HL-60 (cell line): Measurements from ENCODE around the gene PIEZO1.

Source experiments
- DNase-seq, 2 experiments: peaks; one replicate each; pipeline ENCODE4 v3.0.0-alpha.2; 2010 to 2020; ENCODE audit warnings: low read depth in 1 of 2, low spot score in 1 of 2
- H3K27ac ChIP-seq: fragments of 250-450 bp; sonication (Bioruptor Pico); replicated peaks from 2 replicates; pipeline ENCODE4 v1.5.1; 2020; ENCODE audit warnings: mild to moderate bottlenecking, moderate library complexity
- H3K27me3 ChIP-seq: fragments of 250-450 bp; sonication (Bioruptor Pico); 2 replicates; pipeline ENCODE4 v1.5.1; 2021; ENCODE audit warnings: mild to moderate bottlenecking, moderate library complexity; ENCODE audit not compliant: insufficient read depth, poor library complexity, severe bottlenecking
- H3K4me3 ChIP-seq: replicated peaks from 2 replicates; pipeline ENCODE4 v1.5.1; 2011; ENCODE audit warnings: mild to moderate bottlenecking, control low read depth, low read length; ENCODE audit not compliant: insufficient read depth
- GABPA ChIP-seq: IDR thresholded peaks from 2 replicates; pipeline ENCODE4 v1.6.1; 2012; ENCODE audit warnings: low read depth
- POLR2AphosphoS5 ChIP-seq: IDR thresholded peaks from 2 replicates; pipeline ENCODE4 v1.6.1; 2012; ENCODE audit warnings: low read depth
- SPI1 ChIP-seq: IDR thresholded peaks from 2 replicates; pipeline ENCODE4 v1.6.1; 2012; ENCODE audit warnings: low read depth, mild to moderate bottlenecking, borderline replicate concordance
- TF ChIP-seq, protein P1 (sequence below): IDR thresholded peaks from 2 replicates; pipeline ENCODE4 v1.6.1; 2012; ENCODE audit warnings: low read depth; ENCODE audit not compliant: insufficient replicate concordance
- TF ChIP-seq, protein P2 (sequence below): IDR thresholded peaks from one replicate; pipeline ENCODE4 v1.5.1; 2011; ENCODE audit warnings: low read length, control low read depth, inconsistent platforms; ENCODE audit not compliant: insufficient read depth

PIEZO1 gene

DNA sequence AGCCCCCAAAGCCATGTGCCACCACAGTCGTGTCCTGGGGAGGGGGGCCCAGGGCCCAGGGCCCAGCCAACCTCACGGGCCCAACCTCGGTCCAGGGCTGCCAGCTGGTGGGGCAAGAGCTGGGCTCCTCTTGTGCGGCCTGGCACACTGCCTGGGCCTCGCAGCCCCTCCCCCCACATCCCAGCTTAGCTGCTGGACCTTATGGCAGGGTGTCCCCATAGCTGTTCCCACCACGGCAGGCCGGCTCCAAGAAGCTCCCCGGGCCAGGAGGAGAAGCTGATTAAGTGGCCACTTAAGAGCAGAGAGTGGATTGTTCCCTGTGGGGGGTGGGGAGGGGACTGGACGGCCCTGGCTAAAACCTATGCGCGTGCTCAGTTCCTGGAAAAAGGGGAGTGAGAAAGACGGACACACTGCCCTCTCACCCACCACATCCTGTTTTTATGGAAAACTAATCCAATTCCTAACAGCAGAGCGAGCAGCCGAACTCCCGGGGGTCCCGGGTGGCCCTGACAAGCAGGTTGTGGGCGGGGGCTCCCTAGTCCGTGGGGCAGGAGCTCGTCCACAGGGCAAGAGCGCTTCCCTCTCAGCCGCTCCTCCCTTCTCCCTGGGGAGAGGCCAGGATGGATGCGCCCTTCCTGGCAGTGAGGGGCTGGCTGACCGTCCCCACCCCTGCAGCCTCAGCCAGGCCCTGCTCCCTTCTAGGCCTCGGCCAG lies 16.8 kb downstream of the PIEZO1 start:
- H3K27me3 ChIP-seq: no peaks in the 10 kb centered on the region
- no peak for DNase-seq
- no peak overlapping the region for H3K27ac ChIP-seq
- no peak overlapping the region for H3K4me3 ChIP-seq
- TF ChIP-seq, protein P1, sequence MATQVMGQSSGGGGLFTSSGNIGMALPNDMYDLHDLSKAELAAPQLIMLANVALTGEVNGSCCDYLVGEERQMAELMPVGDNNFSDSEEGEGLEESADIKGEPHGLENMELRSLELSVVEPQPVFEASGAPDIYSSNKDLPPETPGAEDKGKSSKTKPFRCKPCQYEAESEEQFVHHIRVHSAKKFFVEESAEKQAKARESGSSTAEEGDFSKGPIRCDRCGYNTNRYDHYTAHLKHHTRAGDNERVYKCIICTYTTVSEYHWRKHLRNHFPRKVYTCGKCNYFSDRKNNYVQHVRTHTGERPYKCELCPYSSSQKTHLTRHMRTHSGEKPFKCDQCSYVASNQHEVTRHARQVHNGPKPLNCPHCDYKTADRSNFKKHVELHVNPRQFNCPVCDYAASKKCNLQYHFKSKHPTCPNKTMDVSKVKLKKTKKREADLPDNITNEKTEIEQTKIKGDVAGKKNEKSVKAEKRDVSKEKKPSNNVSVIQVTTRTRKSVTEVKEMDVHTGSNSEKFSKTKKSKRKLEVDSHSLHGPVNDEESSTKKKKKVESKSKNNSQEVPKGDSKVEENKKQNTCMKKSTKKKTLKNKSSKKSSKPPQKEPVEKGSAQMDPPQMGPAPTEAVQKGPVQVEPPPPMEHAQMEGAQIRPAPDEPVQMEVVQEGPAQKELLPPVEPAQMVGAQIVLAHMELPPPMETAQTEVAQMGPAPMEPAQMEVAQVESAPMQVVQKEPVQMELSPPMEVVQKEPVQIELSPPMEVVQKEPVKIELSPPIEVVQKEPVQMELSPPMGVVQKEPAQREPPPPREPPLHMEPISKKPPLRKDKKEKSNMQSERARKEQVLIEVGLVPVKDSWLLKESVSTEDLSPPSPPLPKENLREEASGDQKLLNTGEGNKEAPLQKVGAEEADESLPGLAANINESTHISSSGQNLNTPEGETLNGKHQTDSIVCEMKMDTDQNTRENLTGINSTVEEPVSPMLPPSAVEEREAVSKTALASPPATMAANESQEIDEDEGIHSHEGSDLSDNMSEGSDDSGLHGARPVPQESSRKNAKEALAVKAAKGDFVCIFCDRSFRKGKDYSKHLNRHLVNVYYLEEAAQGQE: no peak
- TF ChIP-seq, protein P2, sequence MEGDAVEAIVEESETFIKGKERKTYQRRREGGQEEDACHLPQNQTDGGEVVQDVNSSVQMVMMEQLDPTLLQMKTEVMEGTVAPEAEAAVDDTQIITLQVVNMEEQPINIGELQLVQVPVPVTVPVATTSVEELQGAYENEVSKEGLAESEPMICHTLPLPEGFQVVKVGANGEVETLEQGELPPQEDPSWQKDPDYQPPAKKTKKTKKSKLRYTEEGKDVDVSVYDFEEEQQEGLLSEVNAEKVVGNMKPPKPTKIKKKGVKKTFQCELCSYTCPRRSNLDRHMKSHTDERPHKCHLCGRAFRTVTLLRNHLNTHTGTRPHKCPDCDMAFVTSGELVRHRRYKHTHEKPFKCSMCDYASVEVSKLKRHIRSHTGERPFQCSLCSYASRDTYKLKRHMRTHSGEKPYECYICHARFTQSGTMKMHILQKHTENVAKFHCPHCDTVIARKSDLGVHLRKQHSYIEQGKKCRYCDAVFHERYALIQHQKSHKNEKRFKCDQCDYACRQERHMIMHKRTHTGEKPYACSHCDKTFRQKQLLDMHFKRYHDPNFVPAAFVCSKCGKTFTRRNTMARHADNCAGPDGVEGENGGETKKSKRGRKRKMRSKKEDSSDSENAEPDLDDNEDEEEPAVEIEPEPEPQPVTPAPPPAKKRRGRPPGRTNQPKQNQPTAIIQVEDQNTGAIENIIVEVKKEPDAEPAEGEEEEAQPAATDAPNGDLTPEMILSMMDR: no peak
- no peak for TF ChIP-seq GABPA
- TF ChIP-seq POLR2AphosphoS5: no peak
- TF ChIP-seq SPI1: no peak

DNA sequence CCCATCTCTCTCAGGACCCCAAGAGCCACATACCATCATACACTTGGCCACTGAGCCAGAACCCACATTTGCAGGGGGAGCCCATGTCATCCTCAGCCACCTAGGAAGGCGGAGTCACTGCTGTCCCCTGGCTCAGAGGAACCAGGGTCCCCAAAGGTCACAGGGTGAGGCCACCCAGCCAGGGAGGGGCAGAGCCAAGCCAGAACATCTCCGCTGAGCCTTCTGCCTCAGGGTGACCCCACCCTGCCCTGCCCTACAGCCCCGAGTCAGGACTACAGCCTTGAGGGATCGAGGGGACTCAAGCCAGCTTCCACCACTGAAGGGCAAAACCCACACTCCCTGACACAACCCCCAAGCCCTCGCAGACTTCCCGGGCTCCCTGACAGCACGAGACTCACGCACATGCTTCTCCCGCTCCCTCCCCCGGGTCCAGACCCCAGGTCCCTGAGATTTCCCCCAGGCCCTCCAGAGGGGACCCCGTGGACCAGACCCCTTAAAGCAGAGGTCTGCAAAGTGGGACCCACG lies 17.4 kb downstream of the PIEZO1 start:
- DNase-seq: no peak
- no peak overlapping the region for H3K4me3 ChIP-seq
- H3K27ac ChIP-seq: no peak overlapping the region
- TF ChIP-seq, protein P1: no peak
- TF ChIP-seq SPI1 (no peak), GABPA (no peak), POLR2AphosphoS5 (no peak)
- TF ChIP-seq, protein P2: no peak
- H3K27me3 ChIP-seq: no peaks in the 10 kb centered on the region

DNA sequence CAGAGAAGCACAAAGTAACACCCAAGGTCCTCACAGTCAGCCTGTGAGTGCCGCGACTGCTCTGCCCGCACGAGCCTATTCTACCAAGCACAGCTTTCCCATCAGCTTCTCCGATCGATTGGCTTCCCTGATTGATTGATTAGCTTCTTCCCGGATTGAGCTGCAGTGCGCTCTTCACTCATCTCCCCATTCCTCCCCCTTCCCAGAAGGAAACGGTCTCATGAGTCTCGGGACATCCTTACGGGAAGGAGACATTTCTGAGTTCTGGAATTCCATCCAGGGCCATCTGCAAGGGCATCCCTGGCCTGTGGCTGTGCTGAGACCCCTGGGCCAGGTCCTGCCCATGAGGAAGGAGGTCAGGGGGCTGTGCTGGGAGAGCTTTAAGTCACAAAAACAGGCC lies 18.0 kb downstream of the PIEZO1 start:
- TF ChIP-seq POLR2AphosphoS5 (no peak), GABPA (no peak), SPI1 (no peak)
- TF ChIP-seq, protein P1: no peak
- TF ChIP-seq, protein P2: no peak
- no peak overlapping the region for H3K4me3 ChIP-seq
- H3K27ac ChIP-seq: no peak overlapping the region
- DNase-seq: no peak
- no peaks in the 10 kb centered on the region for H3K27me3 ChIP-seq
